ENCODE results near the gene TRAF3. TPM values are rescaled to one million over a fixed set of nuclear protein-coding genes. Genes with fewer than 3 reads are reported as not detected.

The TRAF3 gene
- polyA plus RNA-seq, 1 of the 3 experiments (the other 2 are of a cell fraction), result 17.9 TPM

- TF ChIP-seq MEF2A (IDR thresholded peaks at IDR 0.05; ENCODE audit: borderline replicate concordance, low read depth) (no peak), ELF1 (IDR thresholded peaks at IDR 0.05) (no peak), NFIC (IDR thresholded peaks at IDR 0.05; ENCODE audit: borderline replicate concordance) (no peak), MAX (IDR thresholded peaks at IDR 0.05; ENCODE audit: low read depth) (no peak), MXI1 (IDR thresholded peaks at IDR 0.05; ENCODE audit: low read depth, low read length) (no peak), EZH2phosphoT487 (IDR thresholded peaks at IDR 0.05; ENCODE audit: borderline replicate concordance, low read depth) (no peak), RCOR1 (IDR thresholded peaks at IDR 0.05; ENCODE audit: low read length) (no peak)
These were observed 175.0 kb downstream of the TRAF3 start (continued) for GRCh38 chr14:102952276-102952675.

- Histone ChIP-seq H3K27me3 (ENCODE audit: insufficient read depth) (no peaks in the 10 kb centered on the region), H4K20me1 (ENCODE audit: insufficient read depth) (no peaks in the 10 kb centered on the region), H3K4me1 (ENCODE audit: control insufficient read depth in 1 of 2, insufficient read depth in 2 of 2, low read depth in 1 of 2, low read length in 1 of 2) (peaks cover 3 to 18% of the 10 kb centered on the region in 2 experiments; a peak in 1 of 4 replicates), H3K9me3 (no peaks in the 10 kb centered on the region), H3K9ac (no peak overlapping the region), H2AFZ (ENCODE audit: low read depth) (no peak overlapping the region), H3K9me2 (no peaks in the 10 kb centered on the region), H3K36me3 (replicated peaks in 1 of 2; ENCODE audit: control insufficient read depth in 1 of 2, insufficient read depth in 2 of 2, low read length in 1 of 2) (peaks cover 50 to 81% of the 10 kb centered on the region in 2 experiments), H3K27ac (ENCODE audit: low read depth in 2 of 2, low read length in 1 of 2) (no peak overlapping the region), H3K79me2 (ENCODE audit: insufficient read depth) (no peaks in the 10 kb centered on the region), H3K4me3 (ENCODE audit: low read depth in 2 of 2, low read length in 1 of 2) (no peak overlapping the region), H3F3A (replicated peaks; ENCODE audit: insufficient read depth) (no peaks in the 10 kb centered on the region), H3K4me2 (no peak overlapping the region)
- CTCF ChIA-PET, result no interaction called here
- TF ChIP-seq GATA2 (CRISPR knock-in tag; IDR thresholded peaks at IDR 0.05) (no peak), YY1 (IDR thresholded peaks at IDR 0.05; ENCODE audit: low read depth) (no peak), REST (IDR thresholded peaks at IDR 0.05; ENCODE audit: low read depth, low read length) (no peak), FOXM1 (IDR thresholded peaks at IDR 0.05; ENCODE audit: low read depth) (no peak), CHD2 (IDR thresholded peaks at IDR 0.05; ENCODE audit: low read length, partially characterized antibody) (no peak), ELF1 (IDR thresholded peaks at IDR 0.05) (no peak), USF1 (IDR thresholded peaks at IDR 0.05; ENCODE audit: borderline replicate concordance, low read depth) (no peak)
- no peak for DNase-seq
- POLR2A ChIA-PET, result no interaction called here
- WGBS (ENCODE audit: low lambda C conversion rate), result 93% methylated on average over 8 of the region's 15 CpGs
These were observed 175.9 kb downstream of the TRAF3 start for GRCh38 chr14:102953100-102953499.

Measured in SK-N-SH (cell line).